HG03025 (cell line): Measurements from ENCODE around the gene GMPR.

Experiments used
- ATAC-seq: cut with Tn5 transposase; IDR thresholded peaks from one replicate; pipeline ENCODE4 v1.9.1; 2021; ENCODE audit warnings: mild to moderate bottlenecking, moderate library complexity; ENCODE audit not compliant: unreplicated experiment, low FRiP score

GMPR gene

GRCh38 chr6:16322666-16323312, 84.4 kb downstream of the GMPR start:
- peak; percentile 72 for ATAC-seq

- no peak for ATAC-seq
Observed at GRCh38 chr6:16324184-16324583, 85.8 kb downstream of the GMPR start.

- ATAC-seq = no peak
Observed at GRCh38 chr6:16324606-16325225, 86.3 kb downstream of the GMPR start.

- ATAC-seq = no peak
Observed at GRCh38 chr6:16326531-16326930, 88.1 kb downstream of the GMPR start.

GRCh38 chr6:16326971-16327776, 88.8 kb downstream of the GMPR start:
- no peak for ATAC-seq

GRCh38 chr6:16327777-16328325, 89.5 kb downstream of the GMPR start:
- ATAC-seq = no peak

- ATAC-seq = no peak
Observed at GRCh38 chr6:16329233-16329632, 90.8 kb downstream of the GMPR start.

GRCh38 chr6:16331384-16332174, 93.2 kb downstream of the GMPR start:
- ATAC-seq = no peak

GRCh38 chr6:16332175-16332542, 93.8 kb downstream of the GMPR start:
- peak; percentile 81 for ATAC-seq

- ATAC-seq = no peak
Observed at GRCh38 chr6:16333580-16333979, 95.2 kb downstream of the GMPR start.

- no peak for ATAC-seq
Observed at GRCh38 chr6:16334671-16335070, 96.3 kb downstream of the GMPR start.

GRCh38 chr6:16335176-16335575, 96.8 kb downstream of the GMPR start:
- ATAC-seq = no peak

GRCh38 chr6:16336056-16336818, 97.8 kb downstream of the GMPR start:
- ATAC-seq = no peak

GRCh38 chr6:16336911-16337294, 98.5 kb downstream of the GMPR start:
- no peak for ATAC-seq

GRCh38 chr6:16337295-16337975, 99.0 kb downstream of the GMPR start:
- ATAC-seq = no peak

GRCh38 chr6:16338577-16339264, 100.3 kb downstream of the GMPR start:
- ATAC-seq = no peak

- no peak for ATAC-seq
Observed at GRCh38 chr6:16339265-16339587, 100.8 kb downstream of the GMPR start.

GRCh38 chr6:16343593-16343992, 105.2 kb downstream of the GMPR start:
- no peak for ATAC-seq

GRCh38 chr6:16344756-16345155, 106.4 kb downstream of the GMPR start:
- no peak for ATAC-seq
